Mammary epithelial cell (primary cell): Measurements from ENCODE around the gene DCTN3.

Experiments
- CTCF ChIP-seq, 2 donors: IDR thresholded peaks in 1 of 2; conservative IDR thresholded peaks in 1 of 2; 2 replicates each; pipeline ENCODE4 v1.5.1; 2011 to 2012; ENCODE audit warnings: inconsistent platforms in 2 of 2, low read length in 2 of 2, mild to moderate bottlenecking in 2 of 2, control low read depth in 1 of 2, low read depth in 1 of 2; ENCODE audit not compliant: insufficient read depth in 1 of 2; ENCODE audit errors: extremely low read depth in 1 of 2
- EZH2 ChIP-seq: IDR thresholded peaks from 2 replicates; pipeline ENCODE4 v1.6.1; 2012; ENCODE audit warnings: low read length, inconsistent platforms, borderline replicate concordance

GRCh38 chr9:34663303-34663605 is 43.0 kb upstream of the DCTN3 start:
- TF ChIP-seq CTCF (conservative IDR thresholded peaks at IDR 0.05 in 1 of 2, IDR thresholded peaks at IDR 0.05 in 1 of 2; ENCODE audit: extremely low read depth in 1 of 2, insufficient read depth in 1 of 2, low read depth in 1 of 2, low read length in 2 of 2) (no peak), EZH2 (no peak)
